NB4 (cell line): Measurements from ENCODE around the gene MACC1.

Source experiments
- DNase-seq: peaks from one replicate; pipeline ENCODE4 v3.0.0; 2010; ENCODE audit warnings: low read depth
- H3K4me3 ChIP-seq: one replicate; pipeline ENCODE4 v1.5.1; 2011; ENCODE audit warnings: mild to moderate bottlenecking, low read depth, low read length, moderate library complexity
- MYC ChIP-seq: IDR thresholded peaks from 2 replicates; pipeline ENCODE4 v1.6.1; 2011; ENCODE audit warnings: low read depth, low read length
- POLR2A ChIP-seq: IDR thresholded peaks from 2 replicates; pipeline ENCODE4 v1.6.1; 2011; ENCODE audit warnings: mild to moderate bottlenecking; ENCODE audit not compliant: insufficient read length; ENCODE audit errors: extremely low read depth
- TF ChIP-seq, protein P1 (sequence below): IDR thresholded peaks from one replicate; pipeline ENCODE4 v1.5.1; 2012; ENCODE audit warnings: low read depth, low read length
- TF ChIP-seq, protein P2 (sequence below): IDR thresholded peaks from 2 replicates; pipeline ENCODE4 v1.6.1; 2011; ENCODE audit warnings: low read depth, low read length

MACC1 gene

DNA sequence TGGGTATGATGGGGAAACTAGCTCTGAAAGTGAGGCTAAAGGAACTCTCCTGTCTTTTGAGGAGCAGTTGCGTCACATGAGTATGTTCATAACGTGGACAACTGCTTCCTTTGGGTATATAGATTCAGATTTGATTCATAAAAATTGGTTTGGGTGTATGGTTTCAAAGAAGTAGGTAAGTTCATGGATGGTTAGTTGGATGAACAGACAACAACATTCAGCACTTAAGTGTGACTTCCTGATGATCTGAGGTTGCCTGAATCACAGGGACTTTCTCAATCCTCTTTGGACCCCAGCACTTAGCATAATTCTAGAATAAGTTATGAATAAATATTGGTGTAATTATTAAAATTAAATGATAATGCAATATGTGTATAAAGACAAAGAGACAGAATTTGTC lies 43.4 kb downstream of the MACC1 start:
- DNase-seq, result no peak
- H3K4me3 ChIP-seq, result no peak overlapping the region
- TF ChIP-seq, protein P1, sequence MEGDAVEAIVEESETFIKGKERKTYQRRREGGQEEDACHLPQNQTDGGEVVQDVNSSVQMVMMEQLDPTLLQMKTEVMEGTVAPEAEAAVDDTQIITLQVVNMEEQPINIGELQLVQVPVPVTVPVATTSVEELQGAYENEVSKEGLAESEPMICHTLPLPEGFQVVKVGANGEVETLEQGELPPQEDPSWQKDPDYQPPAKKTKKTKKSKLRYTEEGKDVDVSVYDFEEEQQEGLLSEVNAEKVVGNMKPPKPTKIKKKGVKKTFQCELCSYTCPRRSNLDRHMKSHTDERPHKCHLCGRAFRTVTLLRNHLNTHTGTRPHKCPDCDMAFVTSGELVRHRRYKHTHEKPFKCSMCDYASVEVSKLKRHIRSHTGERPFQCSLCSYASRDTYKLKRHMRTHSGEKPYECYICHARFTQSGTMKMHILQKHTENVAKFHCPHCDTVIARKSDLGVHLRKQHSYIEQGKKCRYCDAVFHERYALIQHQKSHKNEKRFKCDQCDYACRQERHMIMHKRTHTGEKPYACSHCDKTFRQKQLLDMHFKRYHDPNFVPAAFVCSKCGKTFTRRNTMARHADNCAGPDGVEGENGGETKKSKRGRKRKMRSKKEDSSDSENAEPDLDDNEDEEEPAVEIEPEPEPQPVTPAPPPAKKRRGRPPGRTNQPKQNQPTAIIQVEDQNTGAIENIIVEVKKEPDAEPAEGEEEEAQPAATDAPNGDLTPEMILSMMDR, result no peak
- TF ChIP-seq, protein P2, sequence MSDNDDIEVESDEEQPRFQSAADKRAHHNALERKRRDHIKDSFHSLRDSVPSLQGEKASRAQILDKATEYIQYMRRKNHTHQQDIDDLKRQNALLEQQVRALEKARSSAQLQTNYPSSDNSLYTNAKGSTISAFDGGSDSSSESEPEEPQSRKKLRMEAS, result no peak
- TF ChIP-seq POLR2A (no peak), MYC (no peak)

GRCh38 chr7:20172736-20173334 lies 44.3 kb downstream of the MACC1 start:
- H3K4me3 ChIP-seq, result no peak overlapping the region
- TF ChIP-seq, protein P1, result peak; percentile 75
- no peak for TF ChIP-seq MYC
- peak; percentile 61 for DNase-seq

- no peak for DNase-seq
- TF ChIP-seq MYC (no peak), POLR2A (no peak)
- TF ChIP-seq, protein P1, result no peak
- TF ChIP-seq, protein P2, result no peak
- H3K4me3 ChIP-seq, result no peak overlapping the region
Measured at GRCh38 chr7:20170633-20171032, 46.6 kb downstream of the MACC1 start.

DNA sequence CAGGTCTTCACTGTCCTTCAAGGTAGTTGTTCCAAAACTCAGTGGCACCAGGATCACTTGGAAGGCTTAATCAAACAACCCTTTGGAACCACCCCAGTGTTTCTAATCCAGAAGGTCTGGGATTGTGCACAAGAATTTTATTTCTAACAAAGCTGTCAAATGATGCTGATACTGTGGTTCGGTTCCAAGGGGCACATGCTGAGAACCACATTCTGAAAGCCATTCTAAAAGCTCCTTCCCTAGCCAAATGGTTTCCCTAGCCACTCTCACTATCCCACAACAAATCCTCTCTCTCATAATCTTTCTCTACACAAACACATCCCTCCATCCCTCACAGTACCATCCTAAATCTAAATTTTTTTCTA lies 52.1 kb downstream of the MACC1 start:
- TF ChIP-seq, protein P1, result no peak
- TF ChIP-seq, protein P2, result no peak
- TF ChIP-seq MYC, result no peak
- no peak for TF ChIP-seq POLR2A
- no peak overlapping the region for H3K4me3 ChIP-seq
- DNase-seq, result no peak

- peak; percentile 28 for DNase-seq
- TF ChIP-seq MYC, result no peak
- TF ChIP-seq, protein P2, result no peak
- TF ChIP-seq, protein P1, result no peak
- TF ChIP-seq POLR2A, result no peak
- no peak overlapping the region for H3K4me3 ChIP-seq
Measured at GRCh38 chr7:20164425-20165145, 52.6 kb downstream of the MACC1 start.

DNA sequence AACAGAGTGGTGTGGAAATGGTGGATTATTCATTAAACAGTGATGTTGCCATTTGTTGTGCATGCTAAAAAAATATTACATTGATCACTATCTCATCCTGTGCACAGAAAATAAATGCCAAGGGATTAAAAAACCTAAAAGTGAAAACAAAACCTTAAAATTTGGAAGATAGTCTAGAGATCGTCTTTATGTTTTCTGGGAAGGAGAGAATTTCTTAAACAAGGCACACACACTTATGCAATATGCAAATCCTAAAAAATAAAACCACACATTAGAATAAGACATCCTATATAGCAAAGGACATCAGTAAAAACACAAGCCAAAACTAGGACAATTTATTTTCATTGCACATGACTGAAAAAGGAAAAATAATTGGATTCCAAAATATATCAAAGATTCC lies 54.5 kb downstream of the MACC1 start:
- TF ChIP-seq, protein P1, result no peak
- TF ChIP-seq, protein P2, result no peak
- no peak for TF ChIP-seq MYC
- no peak for TF ChIP-seq POLR2A

More for the DNA sequence above, 54.5 kb downstream of the MACC1 start:
- H3K4me3 ChIP-seq, result no peak overlapping the region
- no peak for DNase-seq
